Right hindlimb (tissue), 1 donor: ENCODE data around the gene CARD11.

Experiments used
- DNase-seq: peaks from one replicate; pipeline ENCODE4 v3.0.0-alpha.2; 2018

CARD11 gene

DNA sequence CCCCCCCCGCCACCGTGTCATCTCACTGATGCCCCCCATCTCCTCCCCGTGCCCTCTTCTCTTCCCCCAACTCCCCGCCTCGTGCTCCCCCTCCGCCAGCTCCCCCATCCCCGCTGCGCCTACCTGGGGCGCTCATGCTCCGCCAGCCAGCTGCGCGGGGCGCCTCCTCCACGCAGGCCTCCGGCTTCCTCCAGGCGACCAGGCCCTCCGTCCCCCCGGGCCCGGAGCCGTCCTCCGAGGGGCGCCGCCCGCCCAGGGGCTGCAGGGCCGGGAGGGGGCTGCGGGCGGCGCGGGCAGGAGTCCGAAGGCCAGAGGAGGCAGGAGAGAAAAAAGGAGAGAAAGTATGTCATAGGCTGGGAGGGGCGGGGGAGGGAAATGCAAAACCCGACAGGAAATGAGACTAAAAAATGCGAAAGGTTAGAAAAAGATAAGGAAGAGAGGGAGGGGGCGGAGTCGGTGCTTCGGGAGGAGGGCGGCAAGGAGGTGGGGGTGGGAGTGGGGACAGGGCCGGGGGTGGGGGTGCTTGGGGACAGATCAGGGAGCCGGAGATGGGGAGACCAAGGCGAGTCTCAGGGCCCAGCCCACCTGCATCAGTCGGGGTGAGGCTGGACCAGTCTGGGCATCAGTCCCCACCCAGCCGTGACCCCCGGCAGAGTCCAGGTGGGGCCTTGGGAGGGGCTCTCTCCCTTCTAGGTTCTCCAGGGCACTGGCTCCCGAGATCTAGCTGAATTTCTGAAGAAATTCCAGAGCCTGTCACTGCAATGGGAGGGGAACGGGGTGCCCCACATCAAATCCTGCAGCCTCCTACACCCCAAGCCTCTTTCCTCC, at the start of gene CARD11:
Gene CARD11 (minus strand): TSS at position 324 of the 828 bp plus-strand sequence. CDS start 85,361 bp downstream, outside the sequence.
- DNase-seq, result no peak

DNA sequence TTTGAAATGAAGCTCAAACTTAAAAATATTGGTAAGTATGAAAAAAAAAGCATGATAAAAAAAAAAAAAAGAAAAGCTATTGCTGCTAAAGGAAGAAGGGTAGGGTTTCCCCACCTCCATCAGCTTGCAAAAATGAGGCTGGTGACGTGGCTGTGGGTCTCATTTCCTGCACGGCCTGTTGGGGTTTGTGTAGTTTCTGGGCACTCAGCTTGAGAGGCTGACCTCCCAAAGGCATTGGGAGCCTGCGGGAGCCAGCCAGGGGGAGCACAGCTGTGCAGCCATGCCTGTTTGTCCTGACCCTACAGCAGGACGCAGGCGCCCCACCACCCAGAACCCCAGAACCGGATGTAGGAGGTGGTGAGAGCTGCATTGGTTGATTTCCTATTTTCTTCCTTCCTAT, 48.8 kb upstream of the CARD11 start:
- peak; percentile 31 for DNase-seq

DNA sequence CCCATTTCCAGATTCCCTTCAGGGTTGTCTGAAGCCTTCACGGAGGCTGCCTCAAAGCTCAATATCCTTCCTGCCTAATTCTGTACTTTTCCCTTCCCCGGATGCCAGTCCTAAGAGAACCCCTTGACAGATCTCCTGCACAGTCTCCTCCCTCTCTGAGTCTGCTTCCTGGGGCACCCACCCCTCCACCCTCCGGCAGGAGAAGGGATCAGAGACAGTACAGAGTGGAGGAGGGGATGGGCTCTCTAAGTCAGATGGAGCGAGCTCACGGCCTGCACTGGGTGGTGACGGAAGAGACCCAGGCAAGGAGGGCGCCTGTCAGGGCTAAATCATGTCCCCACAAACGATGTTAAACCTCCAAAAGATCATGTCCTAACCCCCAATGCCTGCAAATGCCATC, 48.0 kb upstream of the CARD11 start:
- no peak for DNase-seq

DNA sequence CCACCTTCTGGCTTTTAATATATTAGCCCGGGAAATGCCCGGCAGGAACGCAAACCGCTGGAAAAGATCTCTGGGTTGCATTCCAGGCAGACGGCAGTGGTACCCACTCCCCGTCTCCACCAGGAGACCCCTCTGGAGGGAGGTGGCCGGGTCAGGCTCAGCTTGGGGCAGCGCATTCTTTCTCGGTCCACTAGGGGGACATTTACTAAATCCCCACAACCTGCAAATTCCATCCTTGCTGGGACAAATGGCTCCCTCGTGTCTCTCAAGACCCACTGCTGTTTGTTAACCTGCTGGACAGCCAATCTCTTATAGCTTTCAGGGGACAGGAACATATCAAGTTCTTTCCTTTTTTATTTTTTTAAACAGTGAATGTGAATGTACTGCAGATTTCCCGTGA, 45.8 kb upstream of the CARD11 start:
- no peak for DNase-seq

DNA sequence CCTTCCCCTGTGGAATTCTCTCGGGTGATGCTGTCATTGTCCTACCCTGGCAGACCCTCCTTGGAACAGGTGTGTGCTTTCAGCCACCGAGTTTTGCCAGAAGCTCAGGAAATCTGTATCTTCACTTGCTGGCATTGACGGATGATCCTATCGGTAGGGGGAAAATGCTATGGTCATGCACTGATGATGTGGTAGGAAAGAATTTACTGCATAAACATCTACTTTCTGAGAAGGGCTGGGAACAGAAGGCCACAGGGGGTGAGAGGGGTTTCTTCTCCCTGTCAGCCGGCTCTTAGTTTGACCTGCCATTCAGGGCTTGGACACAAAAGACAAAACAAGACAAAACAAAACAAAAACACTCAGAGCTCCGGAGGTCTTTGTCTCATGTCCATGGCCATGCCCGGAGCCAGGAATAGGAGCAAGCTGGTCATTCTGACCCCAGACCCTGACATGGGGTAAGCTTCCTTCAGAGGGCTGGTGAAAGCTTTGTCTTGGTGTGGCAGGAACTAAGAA, 43.6 kb upstream of the CARD11 start:
- no peak for DNase-seq

DNA sequence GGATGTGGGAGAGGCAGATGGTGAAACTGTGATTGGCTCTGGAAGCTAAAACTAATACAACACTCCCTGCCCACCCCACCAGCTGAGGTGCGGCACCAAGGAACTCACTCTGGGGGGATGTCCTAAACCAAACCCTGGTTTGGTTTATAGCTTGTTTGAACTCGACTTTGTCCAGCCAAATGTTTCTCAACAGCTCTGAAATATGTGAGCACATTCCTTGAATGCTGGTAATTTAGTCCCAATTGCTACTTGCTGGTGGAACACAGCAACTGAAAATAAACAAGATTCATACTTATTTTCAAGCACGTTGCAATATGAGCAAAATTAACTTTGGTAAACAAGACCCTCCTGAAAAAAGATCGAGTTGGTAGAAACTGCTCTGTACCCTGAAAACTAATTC, 39.7 kb upstream of the CARD11 start:
- no peak for DNase-seq

DNA sequence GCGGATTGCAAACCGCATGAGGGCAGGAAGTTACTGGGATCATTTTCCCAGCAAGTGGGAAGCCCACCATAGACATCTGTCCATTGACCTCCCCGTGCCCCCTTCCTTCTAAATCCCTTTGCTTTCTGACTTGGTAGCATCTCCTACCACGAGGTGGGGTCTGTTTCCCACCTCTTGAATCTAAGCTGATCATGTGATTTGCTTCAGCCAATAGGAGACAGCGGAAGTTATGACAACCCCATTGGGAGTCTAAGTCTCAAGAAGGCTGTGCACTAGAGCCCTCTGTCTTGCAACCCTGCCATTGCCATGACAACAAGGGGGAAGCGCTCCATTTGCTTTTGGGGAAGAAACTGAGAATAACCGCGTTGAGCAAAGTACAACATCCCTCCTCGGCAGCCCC, 39.2 kb upstream of the CARD11 start:
- DNase-seq, result no peak

DNA sequence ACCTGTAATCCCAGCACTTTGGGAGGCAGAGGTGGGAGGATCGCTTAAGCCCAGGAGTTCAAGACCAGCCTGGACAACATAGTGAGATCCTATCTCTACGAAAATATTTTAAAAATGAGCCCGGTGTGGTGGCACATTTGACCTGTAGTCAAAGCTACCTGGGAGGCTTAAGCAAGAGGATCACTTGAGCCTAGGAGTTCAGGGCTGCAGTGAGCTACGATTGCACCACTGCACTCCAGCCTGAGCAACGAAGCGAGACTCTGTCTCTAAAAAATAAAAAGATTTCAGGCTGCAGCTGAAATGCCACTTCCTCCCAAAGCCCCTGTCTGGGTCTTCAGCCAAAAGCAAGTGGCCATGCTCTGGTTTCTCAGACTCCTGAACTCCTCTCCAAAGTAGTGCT, 38.7 kb upstream of the CARD11 start:
- no peak for DNase-seq

DNA sequence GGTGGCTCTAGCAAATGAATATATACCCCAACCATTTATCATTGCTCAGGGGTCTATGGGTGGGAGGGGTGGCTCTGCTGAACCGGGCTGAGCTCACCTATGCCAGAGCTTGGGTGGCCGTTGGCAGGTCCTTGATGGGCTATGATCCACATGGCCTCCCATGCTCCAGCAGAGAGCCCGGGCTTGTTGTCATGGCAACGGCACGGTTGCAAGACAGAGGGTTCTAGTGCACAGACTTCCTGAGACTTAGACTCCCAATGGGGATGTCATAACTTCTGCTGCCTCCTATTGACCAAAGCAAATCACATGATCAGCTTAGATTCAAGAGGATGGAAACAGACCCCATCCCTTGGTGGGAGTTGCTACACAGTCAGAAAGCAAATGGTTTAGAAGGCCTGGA, 36.4 kb upstream of the CARD11 start:
- no peak for DNase-seq

DNA sequence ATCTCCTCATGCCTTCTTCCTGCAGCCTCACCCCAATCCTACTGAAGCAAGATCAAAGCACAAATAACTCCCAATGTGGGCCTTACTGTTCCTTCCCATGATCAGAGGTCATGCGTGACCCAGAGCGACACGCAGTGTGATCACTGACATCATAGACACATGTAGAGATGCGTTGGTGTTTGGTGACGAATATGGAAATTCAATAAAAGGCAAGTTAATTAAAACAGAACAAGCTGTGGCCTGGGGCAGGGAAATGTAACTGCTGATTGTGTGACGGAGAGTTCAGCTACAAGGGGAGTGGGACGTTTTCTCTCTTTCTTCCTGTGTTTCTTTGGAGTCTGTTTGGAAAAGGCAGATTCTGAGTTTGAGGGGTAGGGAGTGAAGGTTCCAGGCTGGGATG, 34.8 kb upstream of the CARD11 start:
- no peak for DNase-seq

DNA sequence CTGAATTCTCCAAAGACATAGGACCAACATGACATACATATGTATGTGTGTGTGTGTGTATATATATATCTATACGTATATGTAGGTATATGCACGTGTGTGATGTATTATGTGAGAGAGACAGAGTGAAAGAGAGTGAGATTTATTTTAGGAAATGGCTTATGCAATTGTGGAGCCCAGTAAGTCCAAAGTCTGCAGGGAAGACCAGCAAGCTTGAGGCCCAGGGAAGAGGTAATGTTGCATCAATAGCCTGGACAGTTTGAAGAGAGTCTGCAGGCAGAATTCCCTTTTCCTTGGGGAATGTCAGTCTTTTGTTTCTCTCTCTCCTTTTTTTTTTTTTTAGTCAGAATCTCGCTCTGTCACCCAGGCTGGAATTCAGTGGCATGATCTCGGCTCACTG, 33.0 kb upstream of the CARD11 start:
- DNase-seq, result no peak

DNA sequence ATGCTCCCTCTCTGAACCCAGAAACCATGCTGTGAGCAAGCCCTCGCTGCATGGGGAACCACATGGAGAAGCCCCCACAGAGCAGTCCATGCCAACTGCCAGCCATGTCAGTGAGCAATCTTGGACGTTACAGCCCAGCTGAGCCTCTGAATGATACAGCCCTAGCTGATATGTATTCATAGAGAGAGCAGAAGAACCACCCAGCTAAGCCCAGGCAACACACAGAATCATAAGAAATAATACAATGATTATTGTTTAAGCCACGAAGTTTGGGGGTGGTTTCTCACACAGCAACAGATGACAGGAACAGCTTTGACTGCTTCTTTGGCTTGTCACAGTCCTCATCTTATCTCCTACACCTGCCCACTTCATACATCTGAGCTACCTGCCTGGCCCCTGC, 32.5 kb upstream of the CARD11 start:
- no peak for DNase-seq

DNA sequence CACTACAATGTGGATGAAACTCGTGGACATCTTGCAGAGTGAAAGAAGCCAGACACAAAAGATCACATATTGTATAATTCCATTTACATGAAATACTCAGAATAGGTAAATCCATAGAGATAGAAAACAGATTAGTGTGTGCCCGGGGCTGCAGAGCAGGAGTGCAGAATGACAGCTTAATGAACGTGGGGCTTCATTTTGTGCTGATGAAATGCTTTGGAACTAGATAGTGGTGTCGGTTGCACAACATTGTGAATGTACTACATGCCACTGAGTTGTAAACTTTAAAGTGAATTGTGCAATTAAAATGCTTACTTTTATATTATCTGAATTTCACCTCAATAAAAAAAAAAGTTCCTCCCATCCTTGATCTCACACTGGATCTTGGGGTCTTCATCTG, 31.8 kb upstream of the CARD11 start:
- no peak for DNase-seq

DNA sequence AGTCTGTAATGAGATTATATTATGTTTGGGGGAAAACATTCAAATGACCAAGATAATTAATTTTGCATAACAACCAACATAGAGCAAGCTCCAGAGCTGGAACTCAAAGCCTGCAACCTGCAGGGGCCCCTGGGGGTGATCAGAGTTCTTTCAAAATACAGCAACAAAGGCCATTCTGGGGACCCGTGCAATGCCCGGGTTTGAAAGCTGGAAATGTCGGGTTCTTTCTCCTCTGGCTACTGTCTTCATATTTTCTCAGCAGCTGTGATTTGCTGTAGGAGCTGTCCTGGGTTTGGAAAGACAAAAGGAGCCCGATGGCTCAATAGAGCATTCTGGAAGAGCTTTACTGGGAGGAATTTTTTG, 30.8 kb upstream of the CARD11 start:
- DNase-seq, result no peak

DNA sequence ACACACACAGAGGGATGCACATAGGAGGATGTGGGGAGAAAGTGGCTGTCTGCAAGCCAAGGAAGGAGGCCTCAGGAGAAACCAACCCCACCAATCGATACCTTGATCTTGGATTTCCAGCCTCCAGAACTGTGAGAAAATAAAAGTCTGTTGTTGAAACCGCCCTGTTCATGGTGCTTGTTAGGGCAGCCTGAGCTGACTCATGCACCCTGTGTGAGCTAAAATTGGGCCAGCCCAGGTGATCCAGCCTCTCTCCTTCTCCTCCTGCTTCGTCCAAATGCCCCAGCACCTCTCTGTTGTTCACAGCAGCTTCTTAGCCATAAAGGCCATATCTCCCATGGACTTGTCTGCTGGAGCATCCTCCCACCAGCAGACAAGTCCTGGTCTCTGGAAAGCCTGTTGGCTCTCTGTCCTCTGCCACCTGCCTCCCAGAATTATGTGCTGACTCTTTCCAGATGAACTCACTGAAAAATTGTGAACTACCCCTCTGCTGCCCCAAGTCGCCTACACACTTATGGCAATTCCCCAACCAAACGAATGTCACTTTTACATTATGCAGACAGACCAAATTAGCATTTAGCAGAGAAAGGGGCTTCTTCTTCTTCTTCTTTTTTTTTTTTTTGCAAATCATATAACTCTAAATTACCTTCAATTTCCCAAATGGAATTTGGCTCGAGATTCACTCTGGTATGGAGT, 30.2 kb upstream of the CARD11 start:
- DNase-seq, result no peak

DNA sequence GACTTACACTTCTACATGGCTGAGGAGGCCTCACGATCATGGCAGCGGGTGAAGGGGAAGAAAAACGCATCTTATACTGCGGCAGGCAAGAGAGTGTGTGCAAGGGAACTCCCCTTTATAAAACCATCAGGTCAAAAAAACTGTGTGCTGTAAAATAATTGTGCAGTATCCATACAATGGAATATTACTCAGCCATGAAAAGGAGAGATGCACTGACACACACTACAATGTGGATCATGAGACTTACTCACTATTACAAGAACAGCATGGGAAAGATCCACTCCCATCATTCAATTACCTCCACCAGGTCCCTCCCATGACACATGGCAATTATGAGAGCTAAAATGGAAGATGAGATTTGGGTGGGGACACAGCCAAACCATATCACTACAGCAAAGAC, 27.2 kb upstream of the CARD11 start:
- no peak for DNase-seq

DNA sequence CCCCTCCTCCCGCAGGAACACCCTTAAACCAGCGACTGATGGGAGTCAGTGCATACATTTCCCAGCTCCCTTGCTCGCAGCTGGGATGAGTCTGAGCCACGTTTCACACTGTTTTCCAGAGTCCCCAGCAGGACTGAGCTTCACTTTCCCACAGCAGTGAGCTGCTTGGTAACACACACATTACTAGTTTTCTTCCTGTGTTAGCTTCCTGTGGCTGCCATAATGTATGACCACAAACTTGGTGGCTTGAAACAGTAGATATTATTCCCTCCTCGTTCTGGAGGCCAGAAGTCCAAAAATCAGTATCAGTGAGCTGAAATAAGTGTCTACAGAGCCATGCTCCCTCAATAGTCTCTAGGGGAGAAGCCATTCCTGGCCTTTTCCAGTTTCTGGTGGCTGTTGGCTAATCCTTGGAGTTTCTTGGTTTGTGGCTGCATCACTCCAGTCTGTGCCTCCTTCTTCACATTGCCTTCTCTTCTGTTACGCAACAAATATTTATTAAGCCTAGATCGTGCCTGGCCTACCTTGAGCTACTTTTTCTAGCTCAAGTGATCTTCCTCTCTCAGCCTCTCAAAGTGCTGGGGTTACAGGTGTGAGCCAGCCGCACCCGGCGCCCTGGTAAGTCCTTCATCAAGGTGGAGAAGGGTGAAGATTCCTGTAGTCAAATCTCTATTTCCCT, 26.2 kb upstream of the CARD11 start:
- no peak for DNase-seq

DNA sequence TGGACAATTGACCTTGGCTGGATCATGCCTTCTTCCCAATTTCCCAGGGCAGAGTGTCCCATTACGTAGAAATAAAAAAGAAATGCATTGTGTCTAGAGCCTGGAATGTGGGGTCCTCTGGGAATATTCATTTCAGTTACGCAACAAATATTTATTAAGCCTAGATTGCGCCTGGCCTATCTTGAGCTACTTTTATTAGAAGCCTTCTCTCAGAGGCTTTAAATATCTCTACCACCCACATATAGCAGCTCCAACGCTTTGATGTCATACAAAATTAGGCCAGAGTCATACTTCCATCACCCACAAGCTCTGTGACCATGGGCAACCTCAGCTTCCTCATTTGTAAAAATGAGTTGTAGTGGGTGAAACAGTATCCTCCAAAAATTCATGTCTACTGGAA, 24.9 kb upstream of the CARD11 start:
- DNase-seq, result no peak

DNA sequence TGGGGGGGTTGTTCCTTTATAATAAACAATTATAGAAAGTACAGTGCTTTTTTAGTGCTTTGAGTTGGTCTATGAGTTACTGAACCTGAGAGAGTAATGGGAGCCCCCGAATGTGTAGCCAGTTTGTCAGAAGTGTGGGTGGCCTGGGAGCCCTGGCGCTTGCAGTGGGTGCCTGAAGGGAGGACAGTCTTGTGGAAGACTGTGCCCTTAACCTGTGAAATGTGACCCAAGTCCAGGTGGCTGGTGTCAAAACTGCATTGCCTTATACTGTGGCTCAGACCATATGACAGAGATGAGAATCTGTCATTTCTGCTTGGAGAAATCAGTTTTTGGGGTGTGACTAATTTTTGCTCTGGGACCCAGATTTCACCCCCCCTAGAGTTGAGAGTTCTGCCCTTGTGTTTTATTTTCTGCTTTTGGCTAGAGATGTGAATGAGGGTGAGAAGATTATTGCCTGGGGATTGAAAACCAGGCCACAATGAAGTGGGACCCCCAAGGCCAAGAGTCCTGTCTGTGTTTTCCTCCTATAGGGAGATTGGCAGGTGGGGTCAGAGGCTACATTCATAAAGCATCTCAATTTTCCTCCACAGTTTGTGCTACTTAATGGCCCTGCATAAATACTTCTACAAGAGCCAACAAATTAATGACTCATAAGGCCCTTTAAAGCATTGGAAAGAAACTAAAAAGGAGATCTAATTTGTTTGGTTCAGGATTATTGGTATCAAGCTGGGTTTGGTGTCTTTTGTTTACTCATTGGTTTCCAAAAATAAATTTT, 24.1 kb upstream of the CARD11 start:
- DNase-seq, result no peak

DNA sequence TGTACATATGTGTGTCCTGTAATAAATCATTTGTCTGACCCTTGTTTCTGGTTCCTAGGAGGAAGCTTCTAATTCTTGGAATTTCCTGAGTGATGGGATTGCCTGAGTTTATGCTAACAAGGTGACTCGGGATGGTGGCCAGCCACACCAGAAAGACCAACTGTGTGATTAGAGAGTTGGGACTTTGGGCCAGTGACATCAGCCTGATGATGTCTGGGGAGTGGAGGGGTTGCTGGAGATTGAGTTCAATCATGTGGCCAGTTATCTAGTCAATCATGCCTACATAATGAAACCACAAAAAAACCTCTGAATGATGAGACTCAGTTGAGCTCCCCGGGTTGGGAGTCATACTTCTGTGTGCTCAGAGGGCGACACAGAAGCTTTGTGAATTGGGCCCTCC, 23.5 kb upstream of the CARD11 start:
- no peak for DNase-seq

DNA sequence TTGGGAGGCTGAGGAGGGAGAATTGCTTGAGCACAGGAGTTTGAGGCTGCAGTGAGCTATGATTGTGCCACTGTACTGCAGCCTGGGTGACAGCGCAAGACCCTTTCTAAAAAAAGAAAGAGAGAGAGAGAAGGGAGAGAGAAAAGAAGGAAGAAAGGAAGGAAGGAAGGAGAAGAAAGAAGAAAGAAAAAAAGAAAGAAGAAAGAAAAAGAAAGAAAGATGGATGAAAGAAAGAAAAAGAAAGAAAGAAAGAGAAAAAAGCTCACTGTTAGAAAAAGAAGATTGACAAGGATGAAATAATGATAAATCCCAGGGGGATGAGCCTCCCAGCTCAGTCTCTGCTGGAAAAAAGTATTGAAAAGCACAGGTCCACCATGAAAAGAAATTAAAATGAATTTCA, 22.8 kb upstream of the CARD11 start:
- DNase-seq, result no peak

DNA sequence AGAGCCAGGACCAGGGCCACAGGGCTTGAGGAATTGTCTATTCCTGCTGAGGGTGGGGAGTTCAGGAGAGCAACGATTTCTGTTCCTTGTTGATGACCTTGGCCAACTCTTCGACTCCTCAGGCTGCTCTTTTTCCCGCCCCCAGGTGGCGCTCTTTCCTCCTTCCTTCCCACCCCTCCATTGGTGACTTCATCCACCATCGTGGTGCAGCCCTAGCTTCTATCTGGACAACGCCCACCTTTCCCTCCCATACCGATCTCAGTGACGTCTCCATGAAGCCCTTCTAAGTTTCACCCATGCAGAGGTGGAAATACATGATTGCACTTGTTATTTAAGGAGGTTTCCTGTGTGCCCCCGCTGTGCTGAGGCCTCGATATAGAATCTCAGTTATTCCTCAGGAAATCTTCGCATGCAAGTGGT, 22.1 kb upstream of the CARD11 start:
- no peak for DNase-seq

DNA sequence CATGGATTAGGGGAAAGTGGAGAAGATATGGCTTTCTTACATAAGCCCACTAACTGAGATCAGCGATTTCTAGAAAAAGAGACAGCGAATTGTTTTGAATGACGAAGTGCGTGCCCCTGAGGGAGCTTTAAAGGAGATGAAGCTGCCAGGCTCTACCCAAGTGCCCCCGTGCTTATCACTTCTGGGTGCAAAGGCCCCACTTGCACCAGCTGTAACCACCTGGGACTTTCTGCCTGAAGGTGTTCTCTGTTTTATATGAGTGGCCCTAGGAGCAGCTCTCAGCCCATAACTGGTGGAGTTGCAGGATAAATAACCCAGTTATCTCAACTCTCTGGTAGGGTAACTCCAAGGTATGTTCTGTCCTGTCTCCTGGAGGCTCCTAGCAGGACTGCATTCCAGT, 20.4 kb upstream of the CARD11 start:
- no peak for DNase-seq
